IgD-negative memory B cell (primary cell): ENCODE data around the gene KRT13. TPM values are rescaled to one million over a fixed set of nuclear protein-coding genes. Genes with fewer than 3 reads are reported as not detected.

ENCODE experiments used
- H3K27ac Mint-ChIP-seq, 3 donors: one replicate each; pipeline ENCODE4 v1.8.0; 2020 to 2022; ENCODE audit warnings: mild to moderate bottlenecking in 3 of 3, mixed read lengths in 3 of 3, moderate library complexity in 1 of 3
- H3K27me3 Mint-ChIP-seq: one replicate; pipeline ENCODE4 v1.8.0; 2021; ENCODE audit warnings: mixed read lengths
- H3K36me3 Mint-ChIP-seq: one replicate; pipeline ENCODE4 v1.8.0; 2020; ENCODE audit warnings: mild to moderate bottlenecking, mixed read lengths
- H3K4me1 Mint-ChIP-seq, 3 donors: one replicate each; pipeline ENCODE4 v1.8.0; 2020 to 2022; ENCODE audit warnings: mixed read lengths in 3 of 3, mild to moderate bottlenecking in 1 of 3
- H3K4me3 Mint-ChIP-seq, 4 donors: one replicate each; pipeline ENCODE4 v1.8.0; 2020 to 2022; ENCODE audit warnings: mild to moderate bottlenecking in 4 of 4, mixed read lengths in 4 of 4, moderate library complexity in 3 of 4
- H3K9me3 Mint-ChIP-seq, 3 donors: one replicate each; pipeline ENCODE4 v1.8.0; 2020 to 2021; ENCODE audit warnings: mixed read lengths in 3 of 3, mild to moderate bottlenecking in 1 of 3
- polyA plus RNA-seq: library from polyadenylated mRNA; unstranded; fragments of 300-500 nt; fragmentation: Illumina TruSeq; gene quantifications from one replicate; pipeline ENCODE4 v1.2.3, GENCODE V29; 2021

KRT13 gene
- polyA plus RNA-seq, 1 donor from 2014 or later, result not detected

DNA sequence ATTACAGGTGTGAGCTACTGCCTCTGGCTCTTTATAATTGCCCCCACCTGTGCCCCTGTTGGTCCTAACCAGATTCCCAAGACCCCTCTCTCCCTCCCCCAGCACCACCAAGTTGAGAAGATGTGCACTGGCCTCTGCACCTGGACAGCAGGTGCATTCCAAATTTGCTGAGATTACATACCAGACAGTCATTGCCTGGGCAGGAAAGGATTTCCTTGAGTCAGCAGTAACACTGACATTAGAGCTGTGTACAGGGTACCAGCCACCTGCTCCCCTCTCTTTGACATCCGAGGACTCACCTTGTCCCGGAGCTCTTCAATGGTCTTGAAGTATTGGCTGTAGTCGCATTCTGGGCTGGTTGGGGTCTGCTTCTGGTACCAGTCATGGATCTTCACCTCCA, 12.6 kb upstream of the KRT13 start:
- H3K4me1 Mint-ChIP-seq, result no peaks in the 10 kb centered on the region
- no peak overlapping the region for H3K4me3 Mint-ChIP-seq
- H3K27me3 Mint-ChIP-seq, result peaks cover 3% of the 10 kb centered on the region
- H3K9me3 Mint-ChIP-seq, result no peaks in the 10 kb centered on the region
- no peaks in the 10 kb centered on the region for H3K36me3 Mint-ChIP-seq
- peak overlapping the region in 1 of 3 donors; percentile 47 for H3K27ac Mint-ChIP-seq

DNA sequence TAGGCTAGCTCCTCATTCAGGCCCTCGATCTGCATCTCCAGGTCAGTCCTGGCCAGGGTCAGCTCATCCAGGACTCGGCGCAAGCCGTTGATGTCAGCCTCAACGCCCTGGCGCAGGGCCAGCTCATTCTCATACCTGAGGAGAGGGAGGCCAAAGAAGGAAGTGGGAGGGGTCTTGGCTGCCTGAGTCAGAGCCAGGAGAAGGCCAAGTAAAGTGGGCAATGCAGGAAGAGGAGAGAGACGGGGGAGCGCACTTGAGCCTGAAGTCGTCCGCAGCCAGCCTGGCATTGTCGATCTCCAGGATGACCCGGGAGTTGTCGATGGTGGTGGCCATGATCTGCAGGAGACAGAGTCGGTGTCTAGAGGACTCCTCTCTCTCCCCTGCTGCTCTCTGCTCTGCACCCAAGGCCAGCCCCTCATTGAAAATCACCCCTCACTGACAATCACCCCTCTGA, 11.4 kb upstream of the KRT13 start:
- Mint-ChIP-seq H3K4me1 (no peaks in the 10 kb centered on the region), H3K36me3 (no peaks in the 10 kb centered on the region), H3K9me3 (no peaks in the 10 kb centered on the region), H3K27me3 (peaks cover 3% of the 10 kb centered on the region), H3K4me3 (no peak overlapping the region), H3K27ac (no peak overlapping the region)

DNA sequence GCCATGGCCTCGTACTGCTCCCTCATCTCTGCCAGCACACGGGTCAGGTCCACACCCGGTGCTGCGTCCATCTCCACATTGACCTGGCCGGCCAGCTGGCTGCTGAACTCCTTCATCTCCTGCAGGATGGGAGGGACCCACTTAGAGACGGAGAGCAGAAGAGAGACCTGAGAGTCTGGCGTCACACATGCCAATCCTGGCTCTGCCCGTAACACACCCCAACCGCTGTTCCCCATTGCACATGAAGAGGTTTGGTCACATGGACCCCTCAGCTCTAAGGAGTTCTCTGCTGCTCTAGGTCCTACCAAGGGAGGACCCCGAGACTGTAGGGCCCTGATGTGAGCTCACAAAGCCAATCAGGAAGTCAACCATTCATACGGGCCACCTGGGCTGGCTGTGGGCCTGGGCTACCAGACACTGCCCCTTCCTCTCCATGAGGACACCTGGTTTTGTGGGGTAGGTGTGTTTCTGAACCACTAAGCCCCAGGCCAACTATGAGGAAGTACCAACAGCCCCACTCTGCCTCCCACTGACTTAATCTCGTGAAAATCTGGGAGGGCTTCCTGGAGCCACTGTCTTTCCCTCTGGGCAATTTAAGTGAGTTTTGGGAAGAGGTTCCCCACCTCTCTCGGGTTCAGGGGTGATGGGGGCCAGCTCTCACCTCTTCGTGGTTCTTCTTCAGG, 10.9 kb upstream of the KRT13 start:
- no peaks in the 10 kb centered on the region for H3K4me1 Mint-ChIP-seq
- H3K27ac Mint-ChIP-seq, result no peak overlapping the region
- H3K27me3 Mint-ChIP-seq, result peaks cover 3% of the 10 kb centered on the region
- no peak overlapping the region for H3K4me3 Mint-ChIP-seq
- no peaks in the 10 kb centered on the region for H3K36me3 Mint-ChIP-seq
- no peaks in the 10 kb centered on the region for H3K9me3 Mint-ChIP-seq

DNA sequence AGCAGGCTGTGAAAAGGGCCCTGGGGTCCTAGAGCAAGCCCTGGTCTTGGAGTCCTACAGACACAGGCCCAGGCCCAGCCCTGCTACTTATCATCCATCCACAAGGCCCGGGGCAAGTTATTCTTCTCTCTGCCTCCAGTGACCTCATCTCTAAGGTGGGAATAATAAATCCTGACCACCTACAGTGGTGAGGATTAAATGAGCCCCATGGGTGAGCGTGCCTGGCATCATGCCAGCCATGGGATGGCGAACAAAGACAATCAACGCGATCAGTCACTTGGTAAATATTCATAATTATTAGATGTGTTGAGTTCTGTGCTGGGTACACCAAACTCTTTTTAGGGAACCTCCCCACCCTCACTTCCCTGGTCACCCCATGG, 7.7 kb upstream of the KRT13 start:
- H3K27ac Mint-ChIP-seq, result no peak overlapping the region
- H3K4me3 Mint-ChIP-seq, result no peak overlapping the region
- H3K4me1 Mint-ChIP-seq, result no peaks in the 10 kb centered on the region
- no peaks in the 10 kb centered on the region for H3K9me3 Mint-ChIP-seq
- H3K27me3 Mint-ChIP-seq, result peaks cover 5% of the 10 kb centered on the region
- no peaks in the 10 kb centered on the region for H3K36me3 Mint-ChIP-seq

DNA sequence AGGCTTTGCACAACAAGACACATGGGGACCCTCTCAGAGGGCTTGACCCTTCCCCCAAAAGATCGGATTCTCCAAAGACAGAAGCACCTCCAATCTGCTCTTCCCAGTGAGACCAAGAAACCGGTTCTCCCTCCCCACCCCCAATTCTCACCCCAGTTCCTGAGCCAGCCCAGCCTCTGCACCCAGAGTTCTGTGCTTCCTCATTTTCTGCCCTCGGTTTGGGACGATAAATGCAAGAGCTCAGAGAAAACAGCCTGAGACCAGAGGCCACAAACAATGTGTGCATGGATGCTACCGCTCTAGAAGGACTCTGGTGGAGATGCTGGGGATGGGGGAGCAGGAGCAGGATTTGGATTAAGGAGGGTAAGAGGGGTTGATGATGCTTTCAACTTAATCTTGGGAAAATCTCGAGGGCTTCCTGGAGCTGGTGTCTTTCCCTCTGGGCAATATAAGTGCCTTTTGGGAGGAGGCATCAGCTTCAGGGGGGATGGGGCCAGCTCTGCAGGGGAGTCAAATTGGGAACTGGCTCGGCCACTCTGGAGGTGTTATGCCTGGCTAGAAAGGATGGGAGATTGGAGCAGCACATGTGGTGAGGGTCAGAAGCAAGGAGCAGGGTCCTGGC, 7.2 kb upstream of the KRT13 start:
- Mint-ChIP-seq H3K9me3 (no peaks in the 10 kb centered on the region), H3K4me3 (no peak overlapping the region), H3K27ac (no peak overlapping the region), H3K4me1 (no peaks in the 10 kb centered on the region), H3K27me3 (peaks cover 5% of the 10 kb centered on the region), H3K36me3 (no peaks in the 10 kb centered on the region)

DNA sequence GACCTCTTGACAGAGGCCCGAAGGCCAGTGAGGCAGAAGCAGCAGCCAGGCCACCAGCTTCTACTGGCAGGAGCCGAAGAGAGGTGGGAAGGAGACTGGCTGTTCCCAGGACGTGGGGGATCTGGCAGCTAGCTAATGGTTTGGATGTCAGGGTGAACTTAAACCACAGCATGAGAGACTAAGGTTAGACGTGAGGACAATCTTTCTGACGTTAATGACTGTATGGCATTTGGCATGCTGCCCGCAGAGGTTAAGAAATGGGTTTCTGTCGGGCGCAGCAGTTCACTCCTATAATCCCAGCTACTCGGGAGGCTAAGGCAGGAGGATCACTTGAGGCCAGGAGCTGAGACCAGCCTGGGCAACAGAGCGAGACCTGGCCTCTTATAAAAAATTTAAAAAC, 6.3 kb upstream of the KRT13 start:
- no peaks in the 10 kb centered on the region for H3K9me3 Mint-ChIP-seq
- H3K27me3 Mint-ChIP-seq, result peaks cover 5% of the 10 kb centered on the region
- no peak overlapping the region for H3K27ac Mint-ChIP-seq
- H3K4me1 Mint-ChIP-seq, result no peaks in the 10 kb centered on the region
- no peak overlapping the region for H3K4me3 Mint-ChIP-seq
- H3K36me3 Mint-ChIP-seq, result no peaks in the 10 kb centered on the region

DNA sequence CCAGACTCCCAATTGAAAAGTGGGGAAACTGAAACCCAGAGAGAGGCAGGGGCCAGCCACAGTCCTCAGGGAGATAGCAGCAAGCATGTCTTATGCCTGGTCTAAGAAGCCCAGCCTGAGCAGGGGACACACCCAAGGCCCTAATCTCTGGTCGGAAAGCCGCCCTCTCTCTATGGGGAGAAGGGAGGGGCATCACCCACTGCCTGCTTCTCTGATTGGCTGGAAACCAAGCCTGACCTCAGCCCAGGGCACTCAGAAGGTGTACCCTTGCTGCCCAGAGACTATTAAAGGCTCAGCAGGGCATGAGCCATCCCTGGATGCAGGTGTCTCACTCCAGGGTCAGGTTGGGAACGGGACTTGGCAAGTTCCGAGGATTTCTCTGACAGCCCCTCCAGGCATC, 5.7 kb upstream of the KRT13 start:
- Mint-ChIP-seq H3K4me3 (no peak overlapping the region), H3K27ac (no peak overlapping the region), H3K36me3 (no peaks in the 10 kb centered on the region), H3K27me3 (peaks cover 5% of the 10 kb centered on the region), H3K4me1 (no peaks in the 10 kb centered on the region), H3K9me3 (no peaks in the 10 kb centered on the region)

DNA sequence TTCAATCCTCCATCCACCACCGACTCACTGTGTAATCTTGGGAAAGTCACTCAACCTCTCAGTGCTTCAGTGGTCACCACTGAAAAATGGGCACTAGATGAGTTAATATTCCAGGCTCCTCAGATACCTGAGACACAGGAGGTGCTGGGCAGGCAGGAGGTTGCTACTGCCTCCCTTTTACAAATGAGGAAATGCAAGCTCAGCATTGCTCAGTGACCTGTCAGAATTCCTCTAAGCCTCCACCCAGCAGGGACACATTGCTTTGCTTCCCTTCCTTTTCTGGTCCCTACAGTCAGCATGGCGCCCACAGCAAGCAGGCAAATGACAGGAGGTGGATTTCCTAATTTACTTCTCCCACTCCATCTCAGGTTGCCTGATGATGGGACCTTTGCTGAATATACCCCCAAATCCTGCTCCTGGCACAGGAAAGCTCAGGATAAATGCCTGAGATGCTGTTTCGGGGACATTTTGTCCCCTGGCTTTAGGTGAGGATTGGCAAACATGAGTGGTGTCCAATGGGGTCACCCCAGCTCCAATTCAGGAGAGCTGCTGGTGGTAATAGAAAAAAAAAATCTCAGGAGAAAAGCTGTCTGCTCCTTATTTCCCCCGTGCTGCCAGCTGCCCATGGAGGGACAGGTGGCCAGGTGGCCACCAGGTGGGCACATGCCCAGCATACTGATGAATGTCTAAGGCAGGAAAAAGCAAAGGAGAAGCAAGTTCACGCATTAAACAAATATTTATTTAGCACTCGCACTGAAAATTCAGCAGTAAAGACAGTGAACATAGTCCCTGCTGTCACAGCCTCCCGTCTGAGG, 5.0 kb upstream of the KRT13 start:
- no peaks in the 10 kb centered on the region for H3K9me3 Mint-ChIP-seq
- no peak overlapping the region for H3K27ac Mint-ChIP-seq
- no peaks in the 10 kb centered on the region for H3K4me1 Mint-ChIP-seq
- no peaks in the 10 kb centered on the region for H3K36me3 Mint-ChIP-seq
- H3K4me3 Mint-ChIP-seq, result no peak overlapping the region
- peaks cover 5% of the 10 kb centered on the region for H3K27me3 Mint-ChIP-seq

DNA sequence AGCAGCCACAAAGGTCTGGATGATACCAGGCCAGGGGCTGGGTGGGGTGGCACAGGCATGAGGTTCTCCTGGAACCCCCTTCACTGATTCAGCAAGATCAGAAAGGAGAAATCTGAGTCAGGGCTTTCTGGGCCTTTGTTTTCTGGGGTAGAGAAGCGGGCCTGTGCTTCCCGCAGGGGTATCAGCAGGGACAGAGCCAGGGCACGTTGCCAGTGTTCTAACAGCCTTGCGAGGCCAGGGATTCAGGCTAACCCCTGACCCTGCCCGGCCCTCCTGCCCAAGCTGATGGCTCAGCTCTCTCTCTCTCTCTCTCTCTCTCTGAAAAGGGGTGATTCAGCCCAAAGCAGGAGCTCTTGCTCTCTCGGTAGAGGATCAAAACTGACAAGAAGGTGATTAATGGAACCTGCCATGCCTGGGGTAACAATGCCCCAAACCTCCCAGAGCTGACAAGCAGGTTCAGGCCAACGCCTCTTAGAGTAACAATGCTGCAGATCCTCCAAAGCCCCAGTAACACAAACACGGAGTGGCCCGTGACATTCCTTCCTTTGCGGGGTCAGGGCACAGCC, 2.0 kb upstream of the KRT13 start:
- no peak overlapping the region for H3K4me3 Mint-ChIP-seq
- H3K27ac Mint-ChIP-seq, result no peak overlapping the region

DNA sequence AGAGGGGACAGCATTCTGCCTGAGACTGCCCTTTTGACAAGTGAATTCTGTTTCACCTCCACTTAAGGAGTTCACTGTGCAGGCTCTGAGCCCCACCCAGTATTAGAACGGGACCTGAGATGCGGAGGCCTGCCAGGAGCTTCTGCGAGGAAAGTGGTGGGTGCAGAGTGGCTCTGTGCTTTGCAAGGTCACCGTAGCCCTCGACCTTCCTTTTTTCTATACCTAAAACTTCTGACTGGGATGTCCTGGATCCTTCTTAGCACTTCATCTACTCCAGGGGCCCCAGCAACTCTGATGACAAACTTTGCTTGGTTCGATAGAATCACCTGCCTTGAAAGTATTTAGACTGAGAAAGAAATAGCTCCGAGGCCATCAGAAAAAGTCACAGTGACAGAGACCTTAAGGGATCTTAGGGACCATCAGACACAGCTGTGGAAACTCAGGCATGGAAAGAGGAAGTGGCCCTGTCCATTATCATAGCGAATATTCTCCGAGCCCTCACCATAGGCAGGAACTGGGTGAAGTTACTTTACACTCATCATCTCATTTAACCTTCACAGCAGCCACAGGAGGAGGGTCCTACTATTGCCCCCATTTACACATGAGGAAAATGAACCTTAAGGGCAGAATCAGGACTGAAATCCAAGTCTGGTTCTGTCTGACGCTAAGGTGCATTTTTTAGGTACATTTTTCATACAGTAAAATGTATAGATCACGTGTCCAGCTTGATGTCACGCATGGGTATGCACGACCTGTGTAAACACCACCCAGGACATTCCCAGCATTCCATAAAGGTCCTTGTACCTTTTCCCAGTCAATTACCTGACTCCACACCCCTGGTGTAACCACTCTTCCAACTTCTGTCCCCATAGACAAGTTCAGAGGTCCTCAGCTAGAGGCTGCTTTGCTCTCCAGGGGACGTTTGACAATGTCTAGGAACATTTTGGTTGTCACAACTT, 676 bp upstream of the KRT13 start:
- Mint-ChIP-seq H3K4me3 (peak overlapping the region in 1 of 4 donors; percentile 33), H3K9me3 (no peaks in the 10 kb centered on the region), H3K36me3 (no peaks in the 10 kb centered on the region), H3K4me1 (no peaks in the 10 kb centered on the region), H3K27me3 (peaks cover 3% of the 10 kb centered on the region), H3K27ac (no peak overlapping the region)

More for the DNA sequence above, 2.0 kb upstream of the KRT13 start:
- peaks cover 3% of the 10 kb centered on the region for H3K27me3 Mint-ChIP-seq
- H3K9me3 Mint-ChIP-seq, result no peaks in the 10 kb centered on the region
- no peaks in the 10 kb centered on the region for H3K36me3 Mint-ChIP-seq
- no peaks in the 10 kb centered on the region for H3K4me1 Mint-ChIP-seq

DNA sequence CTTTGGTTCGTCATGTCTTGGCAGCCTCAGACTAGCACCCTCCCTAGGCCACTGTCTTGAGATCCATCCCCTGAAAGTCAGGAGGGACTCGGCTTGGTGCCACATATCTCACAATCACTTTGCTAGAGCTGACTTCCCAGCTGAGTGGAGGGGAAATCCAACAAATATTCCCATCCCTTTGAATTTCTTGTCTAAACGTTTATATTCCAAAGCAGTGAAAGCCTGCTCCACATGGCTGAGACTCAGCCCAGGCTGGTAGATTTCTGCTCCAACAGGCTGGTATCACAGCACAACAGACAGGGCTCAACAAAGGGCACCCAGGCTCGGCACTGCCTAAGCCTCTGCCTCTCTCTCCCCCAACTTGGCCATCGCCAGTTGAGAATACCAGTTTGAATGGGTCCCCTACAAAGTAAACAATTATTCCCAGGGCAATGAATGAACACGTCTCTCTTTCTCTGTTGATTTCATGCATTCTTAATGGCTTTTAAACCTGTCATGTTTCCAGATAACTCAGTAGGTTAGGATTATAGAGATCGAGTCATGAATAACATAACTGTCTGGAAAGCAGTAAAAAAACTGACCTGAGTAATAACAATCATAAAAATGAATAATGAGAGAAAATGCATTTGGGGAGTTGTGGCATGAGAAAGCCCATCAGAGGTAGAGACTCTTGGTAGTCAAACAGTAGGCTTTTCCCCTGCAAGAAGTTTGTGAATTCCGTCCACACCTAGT, 1.0 kb downstream of the KRT13 start:
- Mint-ChIP-seq H3K27me3 (peaks cover 5% of the 10 kb centered on the region), H3K27ac (no peak overlapping the region), H3K9me3 (no peaks in the 10 kb centered on the region), H3K4me3 (no peak overlapping the region), H3K4me1 (no peaks in the 10 kb centered on the region), H3K36me3 (no peaks in the 10 kb centered on the region)

DNA sequence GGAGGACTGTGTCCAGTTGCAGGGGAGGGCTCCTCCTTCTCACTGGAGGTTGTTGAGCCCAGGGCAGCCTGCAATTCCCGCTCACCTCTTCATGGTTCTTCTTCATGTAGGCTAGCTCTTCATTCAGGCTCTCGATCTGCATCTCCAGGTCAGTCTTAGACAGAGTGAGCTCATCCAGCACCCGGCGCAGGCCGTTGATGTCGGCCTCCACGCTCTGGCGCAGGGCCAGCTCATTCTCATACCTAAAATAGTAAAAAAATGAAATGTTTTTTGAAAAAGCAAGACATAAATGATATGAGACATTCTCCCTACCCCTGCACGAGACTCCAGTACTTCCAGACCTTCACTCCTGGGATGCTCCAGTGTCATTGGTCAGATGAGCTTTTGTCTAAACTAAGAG, 2.2 kb downstream of the KRT13 start:
- peaks cover 0 to 4% (median 2%) of the 10 kb centered on the region in 3 donors for H3K4me1 Mint-ChIP-seq
- no peaks in the 10 kb centered on the region for H3K9me3 Mint-ChIP-seq
- H3K27ac Mint-ChIP-seq, result no peak overlapping the region
- H3K4me3 Mint-ChIP-seq, result peak overlapping the region in 1 of 4 donors; percentile 27
- no peaks in the 10 kb centered on the region for H3K36me3 Mint-ChIP-seq
- peaks cover 4% of the 10 kb centered on the region for H3K27me3 Mint-ChIP-seq

DNA sequence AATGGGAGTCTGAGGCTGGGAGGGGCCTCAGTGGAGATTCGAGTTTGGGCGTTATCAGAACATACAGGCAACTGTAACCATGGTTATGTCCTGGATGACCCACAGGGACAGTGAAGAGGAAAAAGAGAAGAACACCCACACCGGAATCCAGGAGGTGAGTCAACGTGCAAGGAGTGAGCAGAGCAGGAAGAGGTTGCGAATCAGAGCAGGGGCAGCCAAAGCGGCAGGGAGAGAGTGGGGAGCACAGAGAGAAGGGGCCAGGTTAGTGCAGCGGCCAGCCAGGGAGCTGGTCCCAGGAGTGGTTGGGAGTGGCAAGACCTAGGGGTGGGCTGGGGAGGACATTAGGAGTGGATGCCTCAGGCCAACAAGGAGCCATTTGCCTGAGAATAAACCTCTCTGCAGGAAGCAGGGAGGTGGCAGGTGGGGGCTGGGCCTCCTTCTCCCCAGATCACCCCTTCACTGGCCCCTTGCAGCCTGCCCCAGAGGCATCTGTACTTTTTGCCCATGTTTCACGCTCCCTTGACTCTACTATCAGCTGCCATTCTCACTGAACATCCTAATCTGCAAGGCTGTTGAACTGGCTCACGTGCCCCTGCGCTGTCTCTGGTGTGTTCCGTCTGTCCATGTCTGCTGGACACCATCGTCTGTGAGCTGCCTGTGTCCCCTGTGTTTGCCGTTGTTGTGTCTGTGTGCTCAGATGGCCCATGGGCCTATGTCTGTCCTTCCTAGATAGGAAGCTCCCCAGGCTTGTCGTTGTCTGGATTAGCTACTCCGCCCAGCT, 5.1 kb downstream of the KRT13 start:
- no peaks in the 10 kb centered on the region for H3K9me3 Mint-ChIP-seq
- H3K27ac Mint-ChIP-seq, result no peak overlapping the region

More for the DNA sequence above, 5.1 kb downstream of the KRT13 start:
- Mint-ChIP-seq H3K27me3 (peaks cover 4% of the 10 kb centered on the region), H3K36me3 (no peaks in the 10 kb centered on the region), H3K4me3 (no peak overlapping the region), H3K4me1 (peaks cover 0 to 11% (median 4%) of the 10 kb centered on the region in 3 donors)
